Measurements from ENCODE around the gene ASPDH. TPM values are rescaled to one million over a fixed set of nuclear protein-coding genes. Genes with fewer than 3 reads are reported as not detected.
A peak's percentile ranks its signal among the peaks of the same experiment; 100 is the strongest.

Gene ASPDH
- total and polyA plus RNA-seq, 2 donors: 0.50 to 0.57 TPM

GRCh38 chr19:50512112-50512998 lies 1.4 kb downstream of the ASPDH start:
- WGBS: 97% methylated on average over 36 of the region's 36 CpGs
- Histone ChIP-seq H3K4me3 (ENCODE audit: low read length in 2 of 2) (no peak overlapping the region), H3K9me3 (ENCODE audit: control insufficient read depth in 2 of 2, insufficient read depth in 1 of 2, low read length in 1 of 2) (no peaks in the 10 kb centered on the region), H3K4me1 (ENCODE audit: control insufficient read depth in 2 of 2, insufficient read depth in 2 of 2, low read length in 2 of 2) (peaks cover 9 to 13% of the 10 kb centered on the region in 2 donors), H3K27me3 (ENCODE audit: control insufficient read depth in 2 of 2, insufficient read depth in 1 of 2, low read length in 1 of 2) (peaks cover 2 to 24% of the 10 kb centered on the region in 2 donors), H3K36me3 (ENCODE audit: control insufficient read depth in 2 of 2, insufficient read depth in 2 of 2, low read length in 1 of 2) (no peaks in the 10 kb centered on the region), H3K27ac (ENCODE audit: low read depth in 1 of 2, low read length in 1 of 2) (no peak overlapping the region)
- no peak for DNase-seq (ENCODE audit: low read depth in 6 of 9, low spot score in 9 of 9)

GRCh38 chr19:50511069-50511822 lies 2.5 kb downstream of the ASPDH start, which contains the start of gene JOSD2:
Gene JOSD2, minus strand, starts transcription at chr19:50511191. Its CDS starts 760 bp downstream, at chr19:50510431.
- peak; percentile 86 to 98 (median 95) for DNase-seq (ENCODE audit: low read depth in 6 of 9, low spot score in 9 of 9)
- H3K4me3 ChIP-seq (ENCODE audit: low read length in 2 of 2): peak within 1 kb of the TSS; percentile 59 to 72
- no peaks in the 10 kb centered on the region for H3K9me3 ChIP-seq (ENCODE audit: control insufficient read depth in 2 of 2, insufficient read depth in 1 of 2, low read length in 1 of 2)
- peaks cover 9 to 13% of the 10 kb centered on the region in 2 donors for H3K4me1 ChIP-seq (ENCODE audit: control insufficient read depth in 2 of 2, insufficient read depth in 2 of 2, low read length in 2 of 2)
- H3K36me3 ChIP-seq (ENCODE audit: control insufficient read depth in 2 of 2, insufficient read depth in 2 of 2, low read length in 1 of 2): peaks cover 0 to 4% of the 10 kb centered on the region in 2 donors
- WGBS: 2% methylated on average over 69 of the region's 69 CpGs
- H3K27me3 ChIP-seq (ENCODE audit: control insufficient read depth in 2 of 2, insufficient read depth in 1 of 2, low read length in 1 of 2): peaks cover 0 to 18% of the 10 kb centered on the region in 2 donors
- peak within 1 kb of the TSS; percentile 67 to 84 for H3K27ac ChIP-seq (ENCODE audit: low read depth in 1 of 2, low read length in 1 of 2)

GRCh38 chr19:50510700-50511068 lies 3.0 kb downstream of the ASPDH start:
- peak overlapping the region; percentile 59 to 72 for H3K4me3 ChIP-seq (ENCODE audit: low read length in 2 of 2)
- DNase-seq (ENCODE audit: low read depth in 6 of 9, low spot score in 9 of 9): peak in 2 of 9 donors; percentile 9 to 30
- H3K9me3 ChIP-seq (ENCODE audit: control insufficient read depth in 2 of 2, insufficient read depth in 1 of 2, low read length in 1 of 2): no peaks in the 10 kb centered on the region
- H3K36me3 ChIP-seq (ENCODE audit: control insufficient read depth in 2 of 2, insufficient read depth in 2 of 2, low read length in 1 of 2): peaks cover 0 to 4% of the 10 kb centered on the region in 2 donors
- 19% methylated on average over 10 of the region's 10 CpGs for WGBS
- peak overlapping the region; percentile 67 to 83 for H3K27ac ChIP-seq (ENCODE audit: low read depth in 1 of 2, low read length in 1 of 2)
- peaks cover 0 to 16% of the 10 kb centered on the region in 2 donors for H3K27me3 ChIP-seq (ENCODE audit: control insufficient read depth in 2 of 2, insufficient read depth in 1 of 2, low read length in 1 of 2)
- H3K4me1 ChIP-seq (ENCODE audit: control insufficient read depth in 2 of 2, insufficient read depth in 2 of 2, low read length in 2 of 2): peaks cover 9 to 13% of the 10 kb centered on the region in 2 donors

GRCh38 chr19:50510121-50510670 lies 3.5 kb downstream of the ASPDH start:
- Histone ChIP-seq H3K27me3 (ENCODE audit: control insufficient read depth in 2 of 2, insufficient read depth in 1 of 2, low read length in 1 of 2) (peaks cover 0 to 13% of the 10 kb centered on the region in 2 donors), H3K36me3 (ENCODE audit: control insufficient read depth in 2 of 2, insufficient read depth in 2 of 2, low read length in 1 of 2) (peaks cover 0 to 4% of the 10 kb centered on the region in 2 donors), H3K4me3 (ENCODE audit: low read length in 2 of 2) (peak overlapping the region; percentile 59 to 72), H3K9me3 (ENCODE audit: control insufficient read depth in 2 of 2, insufficient read depth in 1 of 2, low read length in 1 of 2) (no peaks in the 10 kb centered on the region), H3K27ac (ENCODE audit: low read depth in 1 of 2, low read length in 1 of 2) (no peak overlapping the region), H3K4me1 (ENCODE audit: control insufficient read depth in 2 of 2, insufficient read depth in 2 of 2, low read length in 2 of 2) (peaks cover 9 to 13% of the 10 kb centered on the region in 2 donors)
- no peak for DNase-seq (ENCODE audit: low read depth in 6 of 9, low spot score in 9 of 9)
- 90% methylated on average over 26 of the region's 26 CpGs for WGBS

- Histone ChIP-seq H3K36me3 (ENCODE audit: control insufficient read depth in 2 of 2, insufficient read depth in 2 of 2, low read length in 1 of 2) (peaks cover 0 to 4% of the 10 kb centered on the region in 2 donors), H3K27ac (ENCODE audit: low read depth in 1 of 2, low read length in 1 of 2) (no peak overlapping the region), H3K9me3 (ENCODE audit: control insufficient read depth in 2 of 2, insufficient read depth in 1 of 2, low read length in 1 of 2) (no peaks in the 10 kb centered on the region), H3K27me3 (ENCODE audit: control insufficient read depth in 2 of 2, insufficient read depth in 1 of 2, low read length in 1 of 2) (peaks cover 0 to 7% of the 10 kb centered on the region in 2 donors), H3K4me1 (ENCODE audit: control insufficient read depth in 2 of 2, insufficient read depth in 2 of 2, low read length in 2 of 2) (peaks cover 6 to 13% of the 10 kb centered on the region in 2 donors), H3K4me3 (ENCODE audit: low read length in 2 of 2) (no peak overlapping the region)
- WGBS: 93% methylated on average over 11 of the region's 11 CpGs
- no peak for DNase-seq (ENCODE audit: low read depth in 6 of 9, low spot score in 9 of 9)
Measured at GRCh38 chr19:50509366-50509765, 4.3 kb downstream of the ASPDH start.

GRCh38 chr19:50508843-50509190 lies 4.9 kb downstream of the ASPDH start:
- H3K27me3 ChIP-seq (ENCODE audit: control insufficient read depth in 2 of 2, insufficient read depth in 1 of 2, low read length in 1 of 2): peaks cover 0 to 2% of the 10 kb centered on the region in 2 donors
- H3K36me3 ChIP-seq (ENCODE audit: control insufficient read depth in 2 of 2, insufficient read depth in 2 of 2, low read length in 1 of 2): peaks cover 0 to 4% of the 10 kb centered on the region in 2 donors
- no peak overlapping the region for H3K27ac ChIP-seq (ENCODE audit: low read depth in 1 of 2, low read length in 1 of 2)
- H3K4me1 ChIP-seq (ENCODE audit: control insufficient read depth in 2 of 2, insufficient read depth in 2 of 2, low read length in 2 of 2): peaks cover 6 to 13% of the 10 kb centered on the region in 2 donors
- WGBS: 98% methylated on average over 3 of the region's 3 CpGs
- H3K9me3 ChIP-seq (ENCODE audit: control insufficient read depth in 2 of 2, insufficient read depth in 1 of 2, low read length in 1 of 2): no peaks in the 10 kb centered on the region
- no peak for DNase-seq (ENCODE audit: low read depth in 6 of 9, low spot score in 9 of 9)
- H3K4me3 ChIP-seq (ENCODE audit: low read length in 2 of 2): no peak overlapping the region

GRCh38 chr19:50507376-50507775 lies 6.3 kb downstream of the ASPDH start:
- H3K27ac ChIP-seq (ENCODE audit: low read depth in 1 of 2, low read length in 1 of 2): no peak overlapping the region
- no peaks in the 10 kb centered on the region for H3K9me3 ChIP-seq (ENCODE audit: control insufficient read depth in 2 of 2, insufficient read depth in 1 of 2, low read length in 1 of 2)
- WGBS: 98% methylated on average over 8 of the region's 8 CpGs
- H3K36me3 ChIP-seq (ENCODE audit: control insufficient read depth in 2 of 2, insufficient read depth in 2 of 2, low read length in 1 of 2): peaks cover 0 to 4% of the 10 kb centered on the region in 2 donors
- no peak for DNase-seq (ENCODE audit: low read depth in 6 of 9, low spot score in 9 of 9)
- no peaks in the 10 kb centered on the region for H3K27me3 ChIP-seq (ENCODE audit: control insufficient read depth in 2 of 2, insufficient read depth in 1 of 2, low read length in 1 of 2)
- H3K4me1 ChIP-seq (ENCODE audit: control insufficient read depth in 2 of 2, insufficient read depth in 2 of 2, low read length in 2 of 2): peaks cover 6 to 13% of the 10 kb centered on the region in 2 donors
- no peak overlapping the region for H3K4me3 ChIP-seq (ENCODE audit: low read length in 2 of 2)

- H3K4me3 ChIP-seq (ENCODE audit: low read length in 2 of 2): no peak overlapping the region
- H3K36me3 ChIP-seq (ENCODE audit: control insufficient read depth in 2 of 2, insufficient read depth in 2 of 2, low read length in 1 of 2): peaks cover 0 to 4% of the 10 kb centered on the region in 2 donors
- no peak for DNase-seq (ENCODE audit: low read depth in 6 of 9, low spot score in 9 of 9)
- H3K27me3 ChIP-seq (ENCODE audit: control insufficient read depth in 2 of 2, insufficient read depth in 1 of 2, low read length in 1 of 2): no peaks in the 10 kb centered on the region
- 97% methylated on average over 10 of the region's 10 CpGs for WGBS
- H3K4me1 ChIP-seq (ENCODE audit: control insufficient read depth in 2 of 2, insufficient read depth in 2 of 2, low read length in 2 of 2): peaks cover 3 to 13% of the 10 kb centered on the region in 2 donors
- no peaks in the 10 kb centered on the region for H3K9me3 ChIP-seq (ENCODE audit: control insufficient read depth in 2 of 2, insufficient read depth in 1 of 2, low read length in 1 of 2)
- no peak overlapping the region for H3K27ac ChIP-seq (ENCODE audit: low read depth in 1 of 2, low read length in 1 of 2)
Measured at GRCh38 chr19:50506700-50507099, 7.0 kb downstream of the ASPDH start.
